Upper lobe of left lung (tissue), 6 donors: ENCODE measurements around the gene XRCC2. TPM values are rescaled to one million over a fixed set of nuclear protein-coding genes. Genes with fewer than 3 reads are reported as not detected.
"Not testable (repeated sequence)": the region's sequence is repeated elsewhere in the genome, so short reads cannot be mapped to it uniquely, and the experiment has no call there.

ENCODE experiments used
- ATAC-seq, 2 donors: fragments of 200-7000 bp; cut with Tn5 transposase; one replicate each; pipeline ENCODE4 v1.9.1; 2022; ENCODE audit warnings: mild to moderate bottlenecking in 2 of 2, moderate library complexity in 2 of 2; ENCODE audit not compliant: low FRiP score in 2 of 2
- DNase-seq, 2 donors: peaks; one replicate each; pipeline ENCODE4 v3.0.0-alpha.2; 2019 to 2020
- H3K27ac ChIP-seq, 4 donors: fragments of 200-600 bp; sonication (generic); one replicate each; pipeline ENCODE4 v1.5.1; 2016 to 2019
- H3K27me3 ChIP-seq, 4 donors: fragments of 200-600 bp; sonication (generic); one replicate each; pipeline ENCODE4 v1.5.1; 2017 to 2019
- H3K36me3 ChIP-seq, 4 donors: fragments of 200-600 bp; sonication (generic); one replicate each; pipeline ENCODE4 v1.5.1; 2016 to 2019
- H3K4me1 ChIP-seq, 4 donors: fragments of 200-600 bp; sonication (generic); one replicate each; pipeline ENCODE4 v1.5.1; 2018 to 2019
- H3K4me3 ChIP-seq, 4 donors: fragments of 200-600 bp; sonication (generic); one replicate each; pipeline ENCODE4 v1.5.1; 2017 to 2019; ENCODE audit warnings: mild to moderate bottlenecking in 2 of 4, moderate library complexity in 1 of 4
- H3K9me3 ChIP-seq, 4 donors: fragments of 200-600 bp; sonication (generic); one replicate each; pipeline ENCODE4 v1.5.1; 2018 to 2019
- EP300 ChIP-seq, 4 donors: sonication (generic); formaldehyde crosslinking; IDR thresholded peaks; one replicate each; pipeline ENCODE4 v1.5.1; 2017; ENCODE audit warnings: antibody characterized with exemption in 4 of 4, control low read depth in 2 of 4
- POLR2A ChIP-seq, 4 donors: fragments of 450-650 bp; IDR thresholded peaks; one replicate each; pipeline ENCODE4 v1.5.1; 2016 to 2017; ENCODE audit warnings: antibody characterized with exemption in 4 of 4, mild to moderate bottlenecking in 2 of 4
- POLR2AphosphoS5 ChIP-seq, 2 donors: sonication (generic); formaldehyde crosslinking; IDR thresholded peaks; one replicate each; pipeline ENCODE4 v1.5.1; 2017; ENCODE audit warnings: antibody characterized with exemption in 2 of 2
- WGBS, 2 donors: methylation state at CpG; one replicate each; pipeline ENCODE4 v1.1.5; 2017 to 2018; 5-methylcytosine and 5-hydroxymethylcytosine counted together
- total RNA-seq, 6 donors: library from RNA; depleted of rRNA in 4 of 6; stranded (reverse); fragments of >200 nt in 4 of 6; gene quantifications; one replicate each; pipeline versions ENCODE4 v1.1.0 to v1.2.1, GENCODE V29; 2016 to 2021
- TF ChIP-seq, protein P1 (sequence below), 6 experiments: fragments of 450-650 bp in 4 of 6; fragments of 200-600 bp in 2 of 6; sonication (generic) in 2 of 6; IDR thresholded peaks; one replicate each; pipeline ENCODE4 v1.5.1; 2016 to 2019; ENCODE audit warnings: antibody characterized with exemption in 6 of 6
- donor health status: DM: no; HTN: no; CAD: no; lungs with moderate emphysema.
- donor health status: DM: no; HTN: yes; CAD: no; lungs with severe emphysema.

Gene XRCC2
- total RNA-seq, 6 donors from 2014 or later = 0.46 to 1.3 (median 1.00) TPM

DNA sequence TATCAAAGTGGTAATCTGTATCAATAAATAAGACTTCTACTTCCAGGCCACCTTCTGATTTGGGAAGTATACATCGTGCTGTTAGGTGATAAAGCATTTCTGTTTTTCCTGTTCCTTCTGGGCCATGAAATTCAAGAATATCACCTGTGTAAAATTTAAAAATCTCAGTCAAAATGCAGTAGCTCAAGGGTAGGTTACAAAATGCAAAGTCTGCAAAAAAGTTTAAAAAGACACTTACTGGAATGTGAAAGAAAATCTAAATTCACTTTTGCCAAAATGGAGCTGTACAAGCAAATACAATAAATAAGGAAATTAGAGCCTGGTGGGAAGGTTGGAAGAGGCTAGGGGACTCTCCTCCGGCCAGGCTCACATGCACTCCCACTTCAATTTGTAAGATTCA is 26.7 kb downstream of the XRCC2 start:
- Histone ChIP-seq H3K36me3 (no peaks in the 10 kb centered on the region), H3K4me3 (no peak overlapping the region), H3K27ac (no peak overlapping the region), H3K9me3 (no peaks in the 10 kb centered on the region), H3K4me1 (no peaks in the 10 kb centered on the region), H3K27me3 (no peaks in the 10 kb centered on the region)
- no peak for TF ChIP-seq POLR2AphosphoS5 (IDR thresholded peaks at IDR 0.05)
- TF ChIP-seq, protein P1, sequence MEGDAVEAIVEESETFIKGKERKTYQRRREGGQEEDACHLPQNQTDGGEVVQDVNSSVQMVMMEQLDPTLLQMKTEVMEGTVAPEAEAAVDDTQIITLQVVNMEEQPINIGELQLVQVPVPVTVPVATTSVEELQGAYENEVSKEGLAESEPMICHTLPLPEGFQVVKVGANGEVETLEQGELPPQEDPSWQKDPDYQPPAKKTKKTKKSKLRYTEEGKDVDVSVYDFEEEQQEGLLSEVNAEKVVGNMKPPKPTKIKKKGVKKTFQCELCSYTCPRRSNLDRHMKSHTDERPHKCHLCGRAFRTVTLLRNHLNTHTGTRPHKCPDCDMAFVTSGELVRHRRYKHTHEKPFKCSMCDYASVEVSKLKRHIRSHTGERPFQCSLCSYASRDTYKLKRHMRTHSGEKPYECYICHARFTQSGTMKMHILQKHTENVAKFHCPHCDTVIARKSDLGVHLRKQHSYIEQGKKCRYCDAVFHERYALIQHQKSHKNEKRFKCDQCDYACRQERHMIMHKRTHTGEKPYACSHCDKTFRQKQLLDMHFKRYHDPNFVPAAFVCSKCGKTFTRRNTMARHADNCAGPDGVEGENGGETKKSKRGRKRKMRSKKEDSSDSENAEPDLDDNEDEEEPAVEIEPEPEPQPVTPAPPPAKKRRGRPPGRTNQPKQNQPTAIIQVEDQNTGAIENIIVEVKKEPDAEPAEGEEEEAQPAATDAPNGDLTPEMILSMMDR (IDR thresholded peaks at IDR 0.05) = no peak
- no peak for TF ChIP-seq EP300 (IDR thresholded peaks at IDR 0.05)
- TF ChIP-seq POLR2A (IDR thresholded peaks at IDR 0.05) = no peak
- ATAC-seq = no peak
- WGBS, 2 donors = 89 to 97% methylated on average over 2 of the region's 2 CpGs
- DNase-seq = no peak

DNA sequence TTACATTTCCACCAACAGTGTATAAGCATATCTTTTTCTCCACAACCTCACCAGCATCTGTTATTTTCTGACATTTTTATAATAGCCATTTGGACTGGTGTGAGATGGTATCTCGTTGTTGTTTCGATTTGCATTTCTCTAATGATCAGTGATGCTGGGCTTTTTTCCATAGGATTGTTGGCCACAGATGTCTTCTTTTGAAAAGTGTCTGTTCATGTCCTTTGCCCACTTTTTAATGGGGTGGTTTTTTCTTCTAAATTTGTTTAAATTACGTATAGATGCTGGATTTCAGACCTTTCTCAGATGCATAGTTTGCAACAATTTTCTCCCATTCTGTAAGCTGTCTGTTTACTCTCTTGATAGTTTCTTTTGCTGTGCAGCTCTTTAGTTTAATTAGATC is 28.9 kb downstream of the XRCC2 start:
- DNase-seq (no peak), ATAC-seq (no peak)
- Histone ChIP-seq H3K27me3 (no peaks in the 10 kb centered on the region), H3K9me3 (no peaks in the 10 kb centered on the region), H3K4me3 (no peak overlapping the region), H3K27ac (no peak overlapping the region), H3K4me1 (no peaks in the 10 kb centered on the region), H3K36me3 (no peaks in the 10 kb centered on the region)
- TF ChIP-seq EP300 (IDR thresholded peaks at IDR 0.05) (no peak), POLR2AphosphoS5 (IDR thresholded peaks at IDR 0.05) (no peak), POLR2A (IDR thresholded peaks at IDR 0.05) (no peak)
- TF ChIP-seq, protein P1 (IDR thresholded peaks at IDR 0.05) = no peak
- WGBS, 2 donors = 99% methylated on average over 3 of the region's 3 CpGs

DNA sequence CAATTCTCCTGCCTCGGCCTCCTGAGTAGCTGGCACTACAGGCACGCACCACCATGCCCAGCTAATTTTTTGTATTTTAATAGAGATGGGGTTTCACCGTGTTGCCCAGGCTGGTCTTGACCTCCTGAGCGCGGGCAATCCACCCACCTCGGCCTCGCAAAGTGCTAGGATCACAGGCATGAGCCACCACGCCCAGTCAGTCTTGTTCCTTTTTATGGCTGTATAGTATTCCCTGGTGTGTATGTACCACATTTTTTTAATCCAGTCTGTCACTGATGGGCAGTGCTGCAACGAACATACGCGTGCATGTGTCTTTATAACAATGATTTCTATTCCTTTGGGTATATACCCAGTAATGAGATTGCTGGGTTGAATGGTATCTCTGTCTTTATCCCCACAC is 29.4 kb downstream of the XRCC2 start:
- H3K27ac ChIP-seq, ATAC-seq, H3K36me3 ChIP-seq, H3K4me1 ChIP-seq, H3K27me3 ChIP-seq, H3K4me3 ChIP-seq, H3K9me3 ChIP-seq: not testable (repeated sequence)
- peak in 1 of 2 donors; percentile 22 for DNase-seq
- 98 to 100% methylated on average over 11 of the region's 11 CpGs for WGBS, 2 donors

DNA sequence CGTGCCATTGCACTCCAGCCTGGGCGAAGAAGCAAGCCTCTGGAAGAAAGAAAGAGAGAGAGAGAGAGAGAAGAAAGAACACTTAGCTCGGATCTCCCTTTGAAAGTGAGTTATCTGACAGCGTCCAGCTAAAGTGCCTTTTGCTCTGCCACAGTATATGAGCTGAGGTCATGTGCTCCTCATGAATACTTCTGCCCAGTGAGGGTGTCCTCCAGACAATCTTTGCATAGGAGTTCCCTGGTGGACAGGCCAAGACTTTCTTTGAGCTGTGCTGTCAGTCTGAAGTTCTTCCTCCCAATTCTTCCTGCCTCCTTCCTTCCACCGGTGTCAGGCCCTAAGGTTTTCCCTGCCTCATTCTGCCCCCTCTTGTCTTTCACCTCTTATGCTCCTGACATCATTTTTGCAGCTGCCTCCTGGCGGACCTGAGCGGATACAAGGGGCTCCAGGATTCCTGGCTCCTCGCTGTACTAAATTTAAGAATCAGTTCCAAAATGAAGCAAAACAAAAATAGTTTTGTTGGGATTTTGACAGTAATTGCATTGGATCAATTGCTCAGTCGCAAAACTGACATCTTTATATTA is 31.9 kb downstream of the XRCC2 start:
- no peak overlapping the region for H3K27ac ChIP-seq
- TF ChIP-seq, protein P1 (IDR thresholded peaks at IDR 0.05) = no peak
- TF ChIP-seq POLR2AphosphoS5 (IDR thresholded peaks at IDR 0.05) (no peak), EP300 (IDR thresholded peaks at IDR 0.05) (no peak), POLR2A (IDR thresholded peaks at IDR 0.05) (no peak)
- H3K36me3 ChIP-seq = no peaks in the 10 kb centered on the region
- ATAC-seq = no peak
- no peaks in the 10 kb centered on the region for H3K27me3 ChIP-seq
- DNase-seq = no peak
- H3K4me3 ChIP-seq = no peak overlapping the region
- no peaks in the 10 kb centered on the region for H3K4me1 ChIP-seq
- H3K9me3 ChIP-seq = no peaks in the 10 kb centered on the region
- 89 to 94% methylated on average over 9 of the region's 9 CpGs for WGBS, 2 donors

DNA sequence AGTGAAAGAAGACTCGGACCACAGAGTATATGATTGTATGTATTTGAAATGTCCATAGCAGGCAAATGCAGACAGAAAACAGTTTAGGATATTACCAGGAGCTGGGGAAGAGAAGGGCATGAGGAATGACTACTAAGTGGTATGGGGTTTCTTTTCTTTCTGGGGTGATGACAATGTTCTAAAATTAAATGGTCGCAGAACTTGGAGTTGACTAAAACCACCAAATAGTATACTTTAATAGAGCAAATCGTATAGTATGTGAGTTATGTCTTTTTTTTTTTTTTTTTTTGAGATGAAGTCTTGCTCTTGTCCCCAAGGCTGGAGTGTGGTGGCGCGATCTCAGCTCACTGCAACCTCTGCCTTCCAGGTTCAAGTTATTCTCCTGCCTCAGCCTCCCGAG is 34.6 kb downstream of the XRCC2 start:
- H3K27me3 ChIP-seq = no peaks in the 10 kb centered on the region
- TF ChIP-seq POLR2AphosphoS5 (IDR thresholded peaks at IDR 0.05) (no peak), POLR2A (IDR thresholded peaks at IDR 0.05) (no peak), EP300 (IDR thresholded peaks at IDR 0.05) (no peak)
- TF ChIP-seq, protein P1 (IDR thresholded peaks at IDR 0.05) = no peak
- no peaks in the 10 kb centered on the region for H3K9me3 ChIP-seq
- DNase-seq (no peak), ATAC-seq (no peak)
- no peaks in the 10 kb centered on the region for H3K36me3 ChIP-seq
- H3K4me3 ChIP-seq = no peak overlapping the region
- H3K27ac ChIP-seq = no peak overlapping the region
- WGBS, 2 donors = 94 to 95% methylated on average over 6 of the region's 6 CpGs
- no peaks in the 10 kb centered on the region for H3K4me1 ChIP-seq
